A549 (cell line): Measurements from ENCODE around the gene MT3.

Experiments used
- RAD21 ChIP-seq, 2 experiments: fragments of >200 bp in 1 of 2; sonication (Bioruptor Twin) in 1 of 2; formaldehyde crosslinking in 1 of 2; IDR thresholded peaks in 1 of 2; conservative IDR thresholded peaks in 1 of 2; 2 replicates in 1 of 2; 3 replicates in 1 of 2; pipeline ENCODE4 v1.6.1; 2012 to 2018; ENCODE audit warnings: inconsistent platforms in 1 of 2
- TF ChIP-seq, protein P1 (sequence below): fragments of 150-350 bp; IDR thresholded peaks from 2 replicates; pipeline ENCODE4 v1.6.1; 2014; ENCODE audit warnings: low read depth, mild to moderate bottlenecking, low read length
- TF ChIP-seq, protein P2 (sequence below): fragments of >200 bp; sonication (Bioruptor Twin); formaldehyde crosslinking; IDR thresholded peaks from 3 replicates; pipeline ENCODE4 v1.5.1; 2016
- TF ChIP-seq, protein P3 (sequence below): IDR thresholded peaks from 2 replicates; pipeline ENCODE4 v1.6.1; 2012
- TF ChIP-seq, protein P4 (sequence below): IDR thresholded peaks from 2 replicates; pipeline ENCODE4 v1.6.1; 2012

DNA sequence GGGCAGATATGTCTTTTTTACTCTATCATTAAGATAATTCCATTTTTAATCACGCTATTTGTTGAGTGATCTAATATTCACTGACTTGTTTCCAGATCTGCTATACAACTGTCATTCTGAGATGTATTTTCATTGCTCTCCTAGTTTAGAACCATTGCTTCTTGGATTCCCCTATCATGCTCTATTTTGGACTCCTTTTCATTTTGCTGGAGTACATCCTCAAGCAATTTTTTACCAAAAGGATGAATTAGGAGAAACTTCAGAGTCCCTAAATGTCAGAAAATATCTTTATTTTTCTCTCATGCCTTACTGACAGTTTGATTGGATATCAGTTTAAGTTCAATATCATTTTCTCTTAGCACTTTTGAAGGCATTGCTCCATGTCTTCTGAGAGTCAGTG is 14.7 kb upstream of the MT3 start:
- TF ChIP-seq, protein P1, sequence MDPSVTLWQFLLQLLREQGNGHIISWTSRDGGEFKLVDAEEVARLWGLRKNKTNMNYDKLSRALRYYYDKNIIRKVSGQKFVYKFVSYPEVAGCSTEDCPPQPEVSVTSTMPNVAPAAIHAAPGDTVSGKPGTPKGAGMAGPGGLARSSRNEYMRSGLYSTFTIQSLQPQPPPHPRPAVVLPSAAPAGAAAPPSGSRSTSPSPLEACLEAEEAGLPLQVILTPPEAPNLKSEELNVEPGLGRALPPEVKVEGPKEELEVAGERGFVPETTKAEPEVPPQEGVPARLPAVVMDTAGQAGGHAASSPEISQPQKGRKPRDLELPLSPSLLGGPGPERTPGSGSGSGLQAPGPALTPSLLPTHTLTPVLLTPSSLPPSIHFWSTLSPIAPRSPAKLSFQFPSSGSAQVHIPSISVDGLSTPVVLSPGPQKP: no peak
- TF ChIP-seq, protein P2, sequence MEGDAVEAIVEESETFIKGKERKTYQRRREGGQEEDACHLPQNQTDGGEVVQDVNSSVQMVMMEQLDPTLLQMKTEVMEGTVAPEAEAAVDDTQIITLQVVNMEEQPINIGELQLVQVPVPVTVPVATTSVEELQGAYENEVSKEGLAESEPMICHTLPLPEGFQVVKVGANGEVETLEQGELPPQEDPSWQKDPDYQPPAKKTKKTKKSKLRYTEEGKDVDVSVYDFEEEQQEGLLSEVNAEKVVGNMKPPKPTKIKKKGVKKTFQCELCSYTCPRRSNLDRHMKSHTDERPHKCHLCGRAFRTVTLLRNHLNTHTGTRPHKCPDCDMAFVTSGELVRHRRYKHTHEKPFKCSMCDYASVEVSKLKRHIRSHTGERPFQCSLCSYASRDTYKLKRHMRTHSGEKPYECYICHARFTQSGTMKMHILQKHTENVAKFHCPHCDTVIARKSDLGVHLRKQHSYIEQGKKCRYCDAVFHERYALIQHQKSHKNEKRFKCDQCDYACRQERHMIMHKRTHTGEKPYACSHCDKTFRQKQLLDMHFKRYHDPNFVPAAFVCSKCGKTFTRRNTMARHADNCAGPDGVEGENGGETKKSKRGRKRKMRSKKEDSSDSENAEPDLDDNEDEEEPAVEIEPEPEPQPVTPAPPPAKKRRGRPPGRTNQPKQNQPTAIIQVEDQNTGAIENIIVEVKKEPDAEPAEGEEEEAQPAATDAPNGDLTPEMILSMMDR: no peak
- TF ChIP-seq, protein P3, sequence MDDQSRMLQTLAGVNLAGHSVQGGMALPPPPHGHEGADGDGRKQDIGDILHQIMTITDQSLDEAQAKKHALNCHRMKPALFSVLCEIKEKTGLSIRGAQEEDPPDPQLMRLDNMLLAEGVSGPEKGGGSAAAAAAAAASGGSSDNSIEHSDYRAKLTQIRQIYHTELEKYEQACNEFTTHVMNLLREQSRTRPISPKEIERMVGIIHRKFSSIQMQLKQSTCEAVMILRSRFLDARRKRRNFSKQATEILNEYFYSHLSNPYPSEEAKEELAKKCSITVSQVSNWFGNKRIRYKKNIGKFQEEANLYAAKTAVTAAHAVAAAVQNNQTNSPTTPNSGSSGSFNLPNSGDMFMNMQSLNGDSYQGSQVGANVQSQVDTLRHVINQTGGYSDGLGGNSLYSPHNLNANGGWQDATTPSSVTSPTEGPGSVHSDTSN: no peak
- TF ChIP-seq, protein P4, sequence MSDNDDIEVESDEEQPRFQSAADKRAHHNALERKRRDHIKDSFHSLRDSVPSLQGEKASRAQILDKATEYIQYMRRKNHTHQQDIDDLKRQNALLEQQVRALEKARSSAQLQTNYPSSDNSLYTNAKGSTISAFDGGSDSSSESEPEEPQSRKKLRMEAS: no peak
- TF ChIP-seq RAD21 (conservative IDR thresholded peaks at IDR 0.05 in 1 of 2, IDR thresholded peaks at IDR 0.05 in 1 of 2): no peak
